Ovary (tissue), 9 donors: ENCODE measurements around the gene CACNB2. TPM values are rescaled to one million over a fixed set of nuclear protein-coding genes. Genes with fewer than 3 reads are reported as not detected.

ENCODE experiments used
- DNase-seq, 5 donors: peaks; one replicate each; pipeline ENCODE4 v3.0.0-alpha.2; 2019 to 2020
- H3K27ac ChIP-seq, 2 donors: fragments of 200-600 bp; one replicate each; pipeline versions ENCODE4 v1.5.1 to v1.8.0; 2019 to 2022
- H3K27me3 ChIP-seq: fragments of 200-600 bp; one replicate; pipeline ENCODE4 v1.8.0; 2022
- H3K36me3 ChIP-seq: fragments of 200-600 bp; sonication (generic); one replicate; pipeline ENCODE4 v1.5.1; 2019
- H3K4me1 ChIP-seq: one replicate; pipeline ENCODE4 v1.8.1; 2013; ENCODE audit warnings: mild to moderate bottlenecking, moderate library complexity; ENCODE audit not compliant: insufficient read depth
- H3K4me3 ChIP-seq: fragments of 200-600 bp; sonication (generic); one replicate; pipeline ENCODE4 v1.5.1; 2017
- H3K9me3 ChIP-seq, 2 donors: fragments of 200-600 bp in 1 of 2; sonication (generic) in 1 of 2; one replicate each; pipeline versions ENCODE4 v1.5.1 to v1.8.1; 2013 to 2019; ENCODE audit warnings: mild to moderate bottlenecking in 1 of 2, moderate library complexity in 1 of 2
- CTCF ChIP-seq, 3 donors: fragments of 450-650 bp in 2 of 3; fragments of 200-600 bp in 1 of 3; IDR thresholded peaks; one replicate each; pipeline versions ENCODE4 v1.5.1 to v1.8.0; 2016 to 2022; ENCODE audit warnings: antibody characterized with exemption in 3 of 3, mild to moderate bottlenecking in 1 of 3
- EP300 ChIP-seq: sonication (generic); formaldehyde crosslinking; IDR thresholded peaks from one replicate; pipeline ENCODE4 v1.6.1; 2017; ENCODE audit warnings: antibody characterized with exemption
- POLR2A ChIP-seq: fragments of 450-650 bp; IDR thresholded peaks from one replicate; pipeline ENCODE4 v1.6.1; 2017; ENCODE audit warnings: antibody characterized with exemption, mild to moderate bottlenecking, moderate library complexity
- WGBS, 3 donors: extraction: QIAGEN DNeasy Blood & Tissue Kit in 1 of 3; methylation state at CpG; one replicate each; pipeline versions ENCODE4 v1.1.5 to v1.1.7; 2013 to 2017; 5-methylcytosine and 5-hydroxymethylcytosine counted together
- intact Hi-C, 4 donors: fragments of 100-400 bp; cut with DNase I; formaldehyde crosslinking; loops; one replicate each; pipeline versions ENCODE4 v1.11.0 to v1.15.1; 2022 to 2023
- polyA plus RNA-seq, 2 donors: library from polyadenylated mRNA; stranded (reverse); fragments of 200-250 nt in 1 of 2; fragments of 350-450 nt in 1 of 2; fragmentation: Illumina TruSeq in 1 of 2; extraction: RNeasy Lipid Tissue Mini Kit (QIAGEN cat#74804) in 1 of 2; gene quantifications; one replicate each; pipeline ENCODE4 v1.2.3, GENCODE V29; 2013 to 2014
- total RNA-seq, 7 donors: library from RNA; depleted of rRNA in 2 of 7; stranded (reverse); fragments of >200 nt in 2 of 7; fragmentation: NEBNext Ultra II Directional in 3 of 7; extraction: Animal tissue kit (Norgen Biotek cat#: 25700) in 3 of 7; gene quantifications; one replicate each; pipeline versions ENCODE4 v1.1.0 to v1.2.4, GENCODE V29; 2016 to 2023
- donor health status: DM: no; HTN: no; CAD: no; lungs with moderate emphysema.
- donor health status: DM: no; HTN: no; CAD: no.
- donor health status: Bipolar disorder and iron deficiency.
- donor health status: DM: yes; HTN: yes; CAD: no.
- donor health status: DM: no; HTN: no; CAD: no.
- donor health status: DM: yes; HTN: yes; CAD: no.

Gene CACNB2
- total and polyA plus RNA-seq, 9 donors = 8.9 to 60.9 (median 23.8) TPM

GRCh38 chr10:18500576-18500975, 360.4 kb downstream of the CACNB2 start:
- no peak overlapping the region for H3K27ac ChIP-seq
- no peaks in the 10 kb centered on the region for H3K36me3 ChIP-seq
- H3K4me3 ChIP-seq = no peak overlapping the region
- WGBS, 3 donors = 91 to 95% (median 93%) methylated on average over 7 of the region's 7 CpGs
- peaks cover 5% of the 10 kb centered on the region for H3K4me1 ChIP-seq
- intact Hi-C loops = no loop called here
- no peaks in the 10 kb centered on the region for H3K9me3 ChIP-seq
- TF ChIP-seq POLR2A = no peak
- TF ChIP-seq CTCF (IDR thresholded peaks at IDR 0.05) = no peak
- no peak for TF ChIP-seq EP300
- DNase-seq = no peak
- no peaks in the 10 kb centered on the region for H3K27me3 ChIP-seq

- Histone ChIP-seq H3K4me1 (peaks cover 6% of the 10 kb centered on the region), H3K9me3 (no peaks in the 10 kb centered on the region), H3K36me3 (no peaks in the 10 kb centered on the region), H3K27me3 (no peaks in the 10 kb centered on the region), H3K4me3 (no peak overlapping the region), H3K27ac (no peak overlapping the region)
- no peak for TF ChIP-seq EP300
- DNase-seq = no peak
- intact Hi-C loops = no loop called here
- WGBS, 3 donors = 92 to 98% (median 98%) methylated on average over 3 of the region's 3 CpGs
Observed at GRCh38 chr10:18501198-18501597, 361.0 kb downstream of the CACNB2 start.

- no peak for DNase-seq
- H3K4me3 ChIP-seq = no peak overlapping the region
- no peak overlapping the region for H3K27ac ChIP-seq
- H3K27me3 ChIP-seq = no peaks in the 10 kb centered on the region
- no peaks in the 10 kb centered on the region for H3K36me3 ChIP-seq
- H3K4me1 ChIP-seq = peaks cover 6% of the 10 kb centered on the region
- 77 to 97% (median 78%) methylated on average over 5 of the region's 5 CpGs for WGBS, 3 donors
- intact Hi-C loops = no loop called here
- TF ChIP-seq CTCF (IDR thresholded peaks at IDR 0.05) (no peak), POLR2A (no peak)
- no peaks in the 10 kb centered on the region for H3K9me3 ChIP-seq
Observed at GRCh38 chr10:18501629-18502028, 361.4 kb downstream of the CACNB2 start.

- Histone ChIP-seq H3K36me3 (no peaks in the 10 kb centered on the region), H3K27me3 (no peaks in the 10 kb centered on the region), H3K27ac (no peak overlapping the region), H3K4me3 (no peak overlapping the region), H3K9me3 (no peaks in the 10 kb centered on the region), H3K4me1 (peaks cover 1% of the 10 kb centered on the region)
- intact Hi-C loops = no loop called here
- DNase-seq = no peak
- no peak for TF ChIP-seq POLR2A
- TF ChIP-seq CTCF (IDR thresholded peaks at IDR 0.05) = no peak
- TF ChIP-seq EP300 = no peak
- WGBS, 3 donors = 92 to 93% (median 93%) methylated on average over 5 of the region's 5 CpGs
Observed at GRCh38 chr10:18504161-18504560, 363.9 kb downstream of the CACNB2 start.

- no peaks in the 10 kb centered on the region for H3K36me3 ChIP-seq
- no peaks in the 10 kb centered on the region for H3K9me3 ChIP-seq
- TF ChIP-seq EP300 (no peak), CTCF (IDR thresholded peaks at IDR 0.05) (no peak), POLR2A (no peak)
- 11 to 40% (median 17%) methylated on average over 11 of the region's 11 CpGs for WGBS, 3 donors
- H3K4me3 ChIP-seq = no peak overlapping the region
- DNase-seq = no peak
- peaks cover 1% of the 10 kb centered on the region for H3K4me1 ChIP-seq
- intact Hi-C loops = no loop called here
- H3K27ac ChIP-seq = no peak overlapping the region
- H3K27me3 ChIP-seq = no peaks in the 10 kb centered on the region
Observed at GRCh38 chr10:18505456-18506118, 365.4 kb downstream of the CACNB2 start.
